A673 (cell line): ENCODE results near the gene MCM8.

Source experiments
- EZH2 ChIP-seq: fragments of 200-600 bp; sonication (generic); IDR thresholded peaks from 2 replicates; pipeline ENCODE4 v1.6.1; 2017; ENCODE audit warnings: borderline replicate concordance, low read depth, mild to moderate bottlenecking, mixed read lengths, antibody characterized with exemption, low read length; ENCODE audit not compliant: poor library complexity, severe bottlenecking
- TF ChIP-seq, protein P1 (sequence below): fragments of 300-800, 200-600 bp; sonication (generic); conservative IDR thresholded peaks from 2 replicates; pipeline ENCODE4 v1.5.1; 2017; ENCODE audit warnings: low read depth, mild to moderate bottlenecking, antibody characterized with exemption, low read length, moderate library complexity, mixed read lengths

DNA sequence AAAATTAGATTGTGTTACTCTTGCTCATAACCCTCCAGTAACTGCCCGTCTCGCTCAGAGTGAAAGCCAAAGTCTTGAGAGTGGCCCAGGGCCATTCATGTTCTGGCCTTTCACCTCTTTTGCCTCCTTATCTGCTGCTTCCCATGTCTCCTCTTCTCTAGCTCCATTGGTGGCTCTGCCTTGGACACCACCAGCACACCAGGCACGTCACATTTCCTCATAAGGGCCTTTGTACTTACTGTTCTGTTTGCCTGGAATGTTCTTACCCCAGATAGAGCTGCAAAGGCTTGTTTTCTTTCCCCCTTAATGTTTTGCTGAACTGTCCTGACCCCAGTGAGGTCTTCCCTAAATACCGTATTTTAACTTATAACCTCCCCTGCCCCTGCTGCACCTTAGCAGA, 29.3 kb downstream of the MCM8 start:
- TF ChIP-seq EZH2, result no peak
- TF ChIP-seq, protein P1, sequence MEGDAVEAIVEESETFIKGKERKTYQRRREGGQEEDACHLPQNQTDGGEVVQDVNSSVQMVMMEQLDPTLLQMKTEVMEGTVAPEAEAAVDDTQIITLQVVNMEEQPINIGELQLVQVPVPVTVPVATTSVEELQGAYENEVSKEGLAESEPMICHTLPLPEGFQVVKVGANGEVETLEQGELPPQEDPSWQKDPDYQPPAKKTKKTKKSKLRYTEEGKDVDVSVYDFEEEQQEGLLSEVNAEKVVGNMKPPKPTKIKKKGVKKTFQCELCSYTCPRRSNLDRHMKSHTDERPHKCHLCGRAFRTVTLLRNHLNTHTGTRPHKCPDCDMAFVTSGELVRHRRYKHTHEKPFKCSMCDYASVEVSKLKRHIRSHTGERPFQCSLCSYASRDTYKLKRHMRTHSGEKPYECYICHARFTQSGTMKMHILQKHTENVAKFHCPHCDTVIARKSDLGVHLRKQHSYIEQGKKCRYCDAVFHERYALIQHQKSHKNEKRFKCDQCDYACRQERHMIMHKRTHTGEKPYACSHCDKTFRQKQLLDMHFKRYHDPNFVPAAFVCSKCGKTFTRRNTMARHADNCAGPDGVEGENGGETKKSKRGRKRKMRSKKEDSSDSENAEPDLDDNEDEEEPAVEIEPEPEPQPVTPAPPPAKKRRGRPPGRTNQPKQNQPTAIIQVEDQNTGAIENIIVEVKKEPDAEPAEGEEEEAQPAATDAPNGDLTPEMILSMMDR, result no peak
